Measurements from ENCODE around the gene ARID4B. TPM values are rescaled to one million over a fixed set of nuclear protein-coding genes. Genes with fewer than 3 reads are reported as not detected.
"Not testable (repeated sequence)": the region's sequence is repeated elsewhere in the genome, so short reads cannot be mapped to it uniquely, and the experiment has no call there.

Gene ARID4B
- total RNA-seq, 1 donor from 2014 or later = 15.7 TPM

DNA sequence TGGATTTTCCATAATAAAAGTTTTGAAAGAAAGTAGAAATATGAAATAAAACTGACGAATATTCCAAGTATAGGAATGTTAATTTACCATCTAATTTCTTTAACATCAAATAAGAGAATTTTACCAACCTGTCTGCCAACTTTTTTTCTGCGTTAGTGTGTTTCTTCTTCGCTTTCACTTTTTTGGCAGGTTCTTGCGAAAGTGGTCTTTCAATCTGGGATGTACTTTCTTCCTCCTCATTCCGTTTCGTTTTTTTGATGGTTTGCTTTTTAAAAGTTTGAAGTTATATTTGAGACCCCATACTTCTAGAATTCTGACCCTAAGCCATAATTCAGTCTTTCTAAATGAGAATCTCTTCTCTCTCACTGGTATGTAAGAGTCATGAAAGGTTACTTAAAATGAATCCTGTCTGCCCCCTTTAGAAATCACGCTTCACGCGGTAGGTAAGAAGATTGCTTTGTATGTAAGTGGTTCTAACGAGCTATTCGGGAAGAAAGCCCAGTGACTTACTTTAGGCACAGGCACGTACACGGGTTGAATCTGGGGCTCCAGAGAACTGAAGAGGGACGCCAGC, 167.5 kb downstream of the ARID4B start:
- Histone ChIP-seq H3K36me3 (peaks cover 39% of the 10 kb centered on the region), H3K4me1 (peaks cover 51% of the 10 kb centered on the region), H3K9me3 (replicated peaks) (no peaks in the 10 kb centered on the region), H3K4me3 (peak overlapping the region; percentile 84), H3K27me3 (ENCODE audit: low read depth) (no peaks in the 10 kb centered on the region), H3K27ac (replicated peaks) (peak overlapping the region; percentile 92)
- TF ChIP-seq, protein P1, sequence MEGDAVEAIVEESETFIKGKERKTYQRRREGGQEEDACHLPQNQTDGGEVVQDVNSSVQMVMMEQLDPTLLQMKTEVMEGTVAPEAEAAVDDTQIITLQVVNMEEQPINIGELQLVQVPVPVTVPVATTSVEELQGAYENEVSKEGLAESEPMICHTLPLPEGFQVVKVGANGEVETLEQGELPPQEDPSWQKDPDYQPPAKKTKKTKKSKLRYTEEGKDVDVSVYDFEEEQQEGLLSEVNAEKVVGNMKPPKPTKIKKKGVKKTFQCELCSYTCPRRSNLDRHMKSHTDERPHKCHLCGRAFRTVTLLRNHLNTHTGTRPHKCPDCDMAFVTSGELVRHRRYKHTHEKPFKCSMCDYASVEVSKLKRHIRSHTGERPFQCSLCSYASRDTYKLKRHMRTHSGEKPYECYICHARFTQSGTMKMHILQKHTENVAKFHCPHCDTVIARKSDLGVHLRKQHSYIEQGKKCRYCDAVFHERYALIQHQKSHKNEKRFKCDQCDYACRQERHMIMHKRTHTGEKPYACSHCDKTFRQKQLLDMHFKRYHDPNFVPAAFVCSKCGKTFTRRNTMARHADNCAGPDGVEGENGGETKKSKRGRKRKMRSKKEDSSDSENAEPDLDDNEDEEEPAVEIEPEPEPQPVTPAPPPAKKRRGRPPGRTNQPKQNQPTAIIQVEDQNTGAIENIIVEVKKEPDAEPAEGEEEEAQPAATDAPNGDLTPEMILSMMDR (IDR thresholded peaks at IDR 0.05; ENCODE audit: borderline replicate concordance) = no peak
- intact Hi-C loops (cut with micrococcal nuclease) = no loop called here
- DNase-seq = no peak

DNA sequence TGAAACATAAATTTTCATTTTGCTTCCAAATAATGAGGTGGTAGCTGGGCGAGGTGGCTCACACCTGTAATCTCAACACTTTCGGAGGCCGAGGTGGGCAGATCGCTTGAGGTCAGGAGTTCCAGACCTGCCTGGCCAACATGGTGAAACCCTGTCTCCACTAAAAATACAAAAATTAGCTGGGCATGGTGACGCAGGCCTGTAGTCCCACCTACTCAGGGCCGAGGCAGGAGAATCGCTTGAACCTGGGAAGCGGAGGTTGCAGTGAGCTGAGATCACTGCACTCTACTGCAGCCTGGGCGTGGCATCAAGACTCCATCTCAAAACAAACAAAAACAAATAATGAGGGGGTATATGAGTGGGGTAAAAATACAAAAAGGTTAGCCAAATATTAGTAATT, 168.0 kb downstream of the ARID4B start:
- H3K27me3 ChIP-seq (ENCODE audit: low read depth); DNase-seq; H3K9me3 ChIP-seq (replicated peaks); intact Hi-C loops (cut with micrococcal nuclease): not testable (repeated sequence)
- H3K4me3 ChIP-seq = peak overlapping the region; percentile 84
- H3K36me3 ChIP-seq = peaks cover 44% of the 10 kb centered on the region
- H3K27ac ChIP-seq (replicated peaks) = peak overlapping the region; percentile 92
- peaks cover 51% of the 10 kb centered on the region for H3K4me1 ChIP-seq

DNA sequence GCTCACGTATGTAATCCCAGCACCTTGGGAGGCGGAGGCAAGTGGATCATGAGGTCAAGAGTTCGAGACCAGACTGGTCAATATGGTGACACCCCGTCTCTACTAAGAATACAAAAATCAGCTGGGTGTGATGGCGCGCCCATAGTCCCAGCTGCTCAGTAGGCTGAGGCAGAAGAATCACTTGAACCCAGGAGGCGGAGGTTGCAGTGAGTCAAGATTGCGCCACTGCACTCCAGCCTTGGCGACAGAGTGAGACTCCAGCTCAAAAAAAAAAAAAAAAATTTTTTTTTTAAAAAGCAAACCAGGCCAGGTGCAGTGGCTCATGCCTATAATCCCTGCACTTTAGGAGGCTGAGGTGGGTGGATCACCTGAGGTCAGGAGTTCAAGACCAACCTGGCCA, 168.7 kb downstream of the ARID4B start:
- DNase-seq; H3K27ac ChIP-seq (replicated peaks); intact Hi-C loops (cut with micrococcal nuclease); H3K27me3 ChIP-seq (ENCODE audit: low read depth); H3K9me3 ChIP-seq (replicated peaks): not testable (repeated sequence)
- Histone ChIP-seq H3K36me3 (peaks cover 50% of the 10 kb centered on the region), H3K4me1 (peaks cover 51% of the 10 kb centered on the region), H3K4me3 (peak overlapping the region; percentile 84)

DNA sequence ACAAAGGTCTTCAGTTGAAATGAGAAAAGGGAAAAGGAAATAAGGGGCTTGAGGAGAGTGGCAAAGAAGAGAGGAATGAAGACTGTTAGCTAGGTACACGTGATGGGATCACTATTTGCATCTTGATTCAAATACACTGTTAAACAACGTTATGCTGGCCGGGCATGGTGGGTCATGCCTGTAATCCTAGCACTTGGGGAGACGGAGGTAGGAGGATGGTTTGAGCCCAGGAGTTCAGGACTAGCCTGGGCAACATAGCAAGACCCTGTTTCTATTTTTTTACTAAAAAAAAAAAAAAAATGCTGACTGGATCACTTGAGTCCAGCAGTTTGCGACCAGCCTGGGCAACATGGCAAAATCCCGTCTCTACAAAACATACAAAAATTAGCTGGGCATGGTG, 169.3 kb downstream of the ARID4B start:
- H3K4me1 ChIP-seq = peaks cover 51% of the 10 kb centered on the region
- intact Hi-C loops (cut with micrococcal nuclease) = no loop called here

DNA sequence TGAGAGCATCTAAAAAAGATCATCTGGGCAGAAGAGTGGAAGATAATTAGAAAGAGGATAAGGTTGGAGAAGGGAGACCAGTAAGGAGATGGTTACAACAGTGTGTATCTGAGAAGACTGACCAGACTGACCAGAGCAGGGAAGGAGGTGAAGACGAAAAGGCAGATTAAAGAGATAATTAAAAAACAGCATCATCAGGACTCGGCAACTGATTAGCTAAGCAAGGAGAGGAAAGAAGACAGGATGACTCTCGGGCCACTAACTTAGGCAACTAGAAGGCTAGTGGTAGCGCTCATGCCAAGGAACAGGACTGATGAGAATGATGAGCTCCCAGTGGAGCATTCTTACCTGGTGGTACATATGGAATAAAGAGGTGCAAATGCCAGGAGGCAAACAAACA, 170.8 kb downstream of the ARID4B start:
- H3K27me3 ChIP-seq (ENCODE audit: low read depth) = no peaks in the 10 kb centered on the region
- H3K27ac ChIP-seq (replicated peaks) = no peak overlapping the region
- intact Hi-C loops (cut with micrococcal nuclease) = no loop called here
- peaks cover 72% of the 10 kb centered on the region for H3K36me3 ChIP-seq
- DNase-seq = no peak
- TF ChIP-seq, protein P1 (IDR thresholded peaks at IDR 0.05; ENCODE audit: borderline replicate concordance) = no peak
- H3K9me3 ChIP-seq (replicated peaks) = no peaks in the 10 kb centered on the region
- H3K4me3 ChIP-seq = no peak overlapping the region
- H3K4me1 ChIP-seq = peaks cover 51% of the 10 kb centered on the region

More for the DNA sequence above, 169.3 kb downstream of the ARID4B start:
- peaks cover 56% of the 10 kb centered on the region for H3K36me3 ChIP-seq
- DNase-seq = no peak
- no peaks in the 10 kb centered on the region for H3K9me3 ChIP-seq (replicated peaks)
- H3K27ac ChIP-seq (replicated peaks) = no peak overlapping the region
- no peak overlapping the region for H3K4me3 ChIP-seq
- TF ChIP-seq, protein P1 (IDR thresholded peaks at IDR 0.05; ENCODE audit: borderline replicate concordance) = no peak
- no peaks in the 10 kb centered on the region for H3K27me3 ChIP-seq (ENCODE audit: low read depth)

DNA sequence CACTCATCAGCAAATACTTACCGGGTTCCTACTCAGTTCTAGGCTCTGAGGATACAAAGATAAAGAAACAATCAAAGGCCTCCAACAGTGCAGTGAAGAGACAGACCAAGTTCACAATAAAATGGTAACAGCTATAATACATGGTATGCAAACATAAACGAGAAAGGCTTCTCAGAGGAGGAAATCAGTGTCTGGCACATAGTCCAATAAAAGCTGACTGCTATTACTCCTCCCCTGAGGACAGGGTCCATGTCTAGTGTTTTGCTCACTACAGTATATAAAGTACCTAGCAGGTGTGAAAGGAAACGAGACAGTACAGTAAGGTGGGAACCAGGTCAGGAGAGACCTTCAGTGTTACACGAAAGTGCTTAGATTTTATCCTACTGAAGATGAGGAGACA, 171.2 kb downstream of the ARID4B start:
- DNase-seq = no peak
- Histone ChIP-seq H3K4me3 (no peak overlapping the region), H3K36me3 (peaks cover 76% of the 10 kb centered on the region), H3K9me3 (replicated peaks) (no peaks in the 10 kb centered on the region), H3K4me1 (peaks cover 47% of the 10 kb centered on the region), H3K27me3 (ENCODE audit: low read depth) (no peaks in the 10 kb centered on the region), H3K27ac (replicated peaks) (no peak overlapping the region)
- TF ChIP-seq, protein P1 (IDR thresholded peaks at IDR 0.05; ENCODE audit: borderline replicate concordance) = no peak
- intact Hi-C loops (cut with micrococcal nuclease) = no loop called here
